SK-N-SH (cell line): ENCODE data around the gene TEX19. TPM values are rescaled to one million over a fixed set of nuclear protein-coding genes. Genes with fewer than 3 reads are reported as not detected.

Source experiments
- CTCF ChIA-PET: fragments of 300-600, 350-600 bp; formaldehyde crosslinking; extraction: SDS; loops from one replicate; lab custom pipeline; 2021; lab: Yijun Ruan, JAX
- POLR2A ChIA-PET: fragments of 350-600 bp; sonication (Branson Sonifier 250); formaldehyde crosslinking; extraction: SDS; loops from one replicate; lab custom pipeline; 2020; ENCODE audit warnings: antibody characterized with exemption, inconsistent platforms; lab: Yijun Ruan, JAX
- DNase-seq: peaks from one replicate; pipeline ENCODE4 v3.0.0; 2012
- H2AFZ ChIP-seq: fragments of 200-600 bp; sonication (generic); 2 replicates; pipeline ENCODE4 v1.8.1; 2016; ENCODE audit warnings: antibody characterized with exemption, mild to moderate bottlenecking, low read depth
- H3F3A ChIP-seq: fragments of 200-600 bp; sonication (generic); replicated peaks from 2 replicates; pipeline ENCODE3; 2016; ENCODE audit warnings: antibody characterized with exemption, mild to moderate bottlenecking; ENCODE audit not compliant: insufficient read depth
- H3K27ac ChIP-seq, 2 experiments: fragments of 200-500 bp in 1 of 2; fragments of 200-600 bp in 1 of 2; sonication (Bioruptor generic) in 1 of 2; sonication (generic), shearing (Covaris generic) in 1 of 2; 2 replicates each; pipeline versions ENCODE4 v1.5.1 to v1.6.1; 2014 to 2016; ENCODE audit warnings: low read depth in 2 of 2, inconsistent platforms in 1 of 2, low read length in 1 of 2, mild to moderate bottlenecking in 1 of 2, mixed read lengths in 1 of 2
- H3K27me3 ChIP-seq: fragments of 200-600 bp; sonication (generic), shearing (Covaris generic); 2 replicates; pipeline ENCODE4 v1.6.1; 2016; ENCODE audit warnings: mixed run types; ENCODE audit not compliant: insufficient read depth
- H3K36me3 ChIP-seq, 2 experiments: fragments of 200-500 bp in 1 of 2; fragments of 200-600 bp in 1 of 2; sonication (Bioruptor generic) in 1 of 2; sonication (generic) in 1 of 2; replicated peaks in 1 of 2; 2 replicates each; pipeline versions ENCODE3 to v1.5.1; 2014 to 2016; ENCODE audit warnings: low read length in 1 of 2, mild to moderate bottlenecking in 1 of 2; ENCODE audit not compliant: insufficient read depth in 2 of 2, control insufficient read depth in 1 of 2
- H3K4me1 ChIP-seq, 2 experiments: fragments of 200-500 bp in 1 of 2; fragments of 200-600 bp in 1 of 2; sonication (Bioruptor generic) in 1 of 2; sonication (generic), shearing (Covaris generic) in 1 of 2; 2 replicates each; pipeline versions ENCODE4 v1.5.1 to v1.6.1; 2014 to 2016; ENCODE audit warnings: low read depth in 1 of 2, low read length in 1 of 2, mixed run types in 1 of 2; ENCODE audit not compliant: insufficient read depth in 2 of 2, control insufficient read depth in 1 of 2
- H3K4me2 ChIP-seq: fragments of 200-600 bp; sonication (generic), shearing (Covaris generic); 2 replicates; pipeline ENCODE4 v1.6.1; 2017; ENCODE audit warnings: mixed run types
- H3K4me3 ChIP-seq, 2 experiments: fragments of 200-500 bp in 1 of 2; fragments of 200-600 bp in 1 of 2; sonication (Bioruptor generic) in 1 of 2; sonication (generic), shearing (Covaris generic) in 1 of 2; 2 replicates each; pipeline versions ENCODE4 v1.5.1 to v1.8.1; 2014 to 2016; ENCODE audit warnings: low read depth in 2 of 2, inconsistent platforms in 1 of 2, low read length in 1 of 2, mild to moderate bottlenecking in 1 of 2, mixed read lengths in 1 of 2, moderate library complexity in 1 of 2
- H3K79me2 ChIP-seq: fragments of 200-600 bp; sonication (generic); 2 replicates; pipeline ENCODE4 v1.8.1; 2017; ENCODE audit warnings: mild to moderate bottlenecking; ENCODE audit not compliant: insufficient read depth
- H3K9ac ChIP-seq: fragments of 200-600 bp; sonication (generic); 2 replicates; pipeline ENCODE4 v1.6.1; 2017; ENCODE audit warnings: mixed run types
- H3K9me2 ChIP-seq: fragments of 200-600 bp; sonication (generic); 2 replicates; pipeline ENCODE4 v1.6.1; 2017; ENCODE audit warnings: mixed run types
- H3K9me3 ChIP-seq: fragments of 200-600 bp; sonication (generic); 2 replicates; pipeline ENCODE4 v1.6.1; 2017; ENCODE audit warnings: mixed run types, mild to moderate bottlenecking, moderate library complexity
- H4K20me1 ChIP-seq: fragments of 200-600 bp; sonication (generic); 2 replicates; pipeline ENCODE4 v1.6.1; 2017; ENCODE audit warnings: mild to moderate bottlenecking, mixed run types; ENCODE audit not compliant: insufficient read depth
- CTCF ChIP-seq: fragments of 200-600 bp; sonication (generic); IDR thresholded peaks from 2 replicates; pipeline ENCODE4 v1.6.1; 2017; ENCODE audit warnings: antibody characterized with exemption, mild to moderate bottlenecking, moderate library complexity
- EP300 ChIP-seq, 2 experiments: IDR thresholded peaks; 2 replicates each; pipeline versions ENCODE4 v1.4.0 to v1.6.1; 2012; ENCODE audit warnings: borderline replicate concordance in 1 of 2, low read depth in 1 of 2, low read length in 1 of 2
- EZH2phosphoT487 ChIP-seq: fragments of 200-600 bp; sonication (generic); IDR thresholded peaks from 2 replicates; pipeline ENCODE4 v1.6.1; 2017; ENCODE audit warnings: low read depth, mixed run types, mild to moderate bottlenecking, antibody characterized with exemption, moderate library complexity, borderline replicate concordance
- FOSL2 ChIP-seq: IDR thresholded peaks from 2 replicates; pipeline ENCODE4 v1.4.0; 2012; ENCODE audit warnings: low read depth, mild to moderate bottlenecking, moderate library complexity, borderline replicate concordance
- JUND ChIP-seq: IDR thresholded peaks from 2 replicates; pipeline ENCODE4 v1.4.0; 2012
- MAX ChIP-seq: IDR thresholded peaks from 2 replicates; pipeline ENCODE4 v1.4.0; 2012; ENCODE audit warnings: low read depth
- MEF2A ChIP-seq: IDR thresholded peaks from 2 replicates; pipeline ENCODE4 v1.4.0; 2012; ENCODE audit warnings: low read depth, borderline replicate concordance
- NRF1 ChIP-seq: IDR thresholded peaks from 2 replicates; pipeline ENCODE4 v1.6.1; 2012; ENCODE audit warnings: low read depth, mild to moderate bottlenecking, low read length
- POLR2AphosphoS5 ChIP-seq: IDR thresholded peaks from 2 replicates; pipeline ENCODE4 v1.6.1; 2012; ENCODE audit warnings: low read depth, low read length
- RCOR1 ChIP-seq: fragments of 150-350 bp; IDR thresholded peaks from 2 replicates; pipeline ENCODE4 v1.6.1; 2017; ENCODE audit warnings: antibody characterized with exemption, low read length
- REST ChIP-seq: IDR thresholded peaks from 2 replicates; pipeline ENCODE4 v1.6.1; 2012; ENCODE audit warnings: mild to moderate bottlenecking, low read depth, low read length, moderate library complexity
- SIN3A ChIP-seq: IDR thresholded peaks from 2 replicates; pipeline ENCODE4 v1.6.1; 2012; ENCODE audit warnings: low read depth, mild to moderate bottlenecking, low read length, moderate library complexity, borderline replicate concordance
- TAF1 ChIP-seq: IDR thresholded peaks from 2 replicates; pipeline ENCODE4 v1.6.1; 2012; ENCODE audit warnings: low read depth, mild to moderate bottlenecking, low read length, moderate library complexity, borderline replicate concordance
- TEAD4 ChIP-seq: IDR thresholded peaks from 2 replicates; pipeline ENCODE4 v1.4.0; 2012; ENCODE audit warnings: mild to moderate bottlenecking, borderline replicate concordance; ENCODE audit not compliant: insufficient read depth
- USF1 ChIP-seq: IDR thresholded peaks from 2 replicates; pipeline ENCODE4 v1.4.0; 2012; ENCODE audit warnings: low read depth, borderline replicate concordance
- ZBTB33 ChIP-seq: IDR thresholded peaks from 2 replicates; pipeline ENCODE4 v1.4.0; 2012; ENCODE audit warnings: low read depth, borderline replicate concordance
- WGBS: methylation state at CpG from one replicate; pipeline ENCODE4 v1.1.6; 2017; ENCODE audit warnings: low lambda C conversion rate; 5-methylcytosine and 5-hydroxymethylcytosine counted together
- polyA plus RNA-seq, 3 experiments: library from polyadenylated mRNA; depleted of rRNA; stranded (reverse); fragments of >200 nt; gene quantifications; 2 replicates each; pipeline ENCODE4 v1.2.3, GENCODE V29; 2012

Gene TEX19
- polyA plus RNA-seq, 1 of the 3 experiments (the other 2 are of a cell fraction) = 0.10 TPM

GRCh38 chr17:82361885-82362633 lies 3.0 kb downstream of the TEX19 start (continued):
- TF ChIP-seq ZBTB33 = no peak

- Histone ChIP-seq H3K4me3 (no peak overlapping the region), H3K9me3 (no peaks in the 10 kb centered on the region), H3F3A (peaks cover 6% of the 10 kb centered on the region), H3K27ac (no peak overlapping the region), H3K79me2 (no peaks in the 10 kb centered on the region), H3K27me3 (peaks cover 16% of the 10 kb centered on the region), H3K4me2 (no peak overlapping the region), H3K4me1 (peaks cover 0 to 3% of the 10 kb centered on the region in 2 experiments; a peak in 1 of 4 replicates), H3K9ac (no peak overlapping the region), H4K20me1 (no peaks in the 10 kb centered on the region), H2AFZ (no peak overlapping the region), H3K9me2 (no peaks in the 10 kb centered on the region), H3K36me3 (no peaks in the 10 kb centered on the region)
- CTCF ChIA-PET = interaction anchor here (0.9 to 2.6 kb wide), 11 partner anchors 8 to 129 kb away, joined by 3 to 11 read pairs (median 4); partner anchors contain the start of gene SECTM1
- DNase-seq = no peak
- WGBS = 57% methylated on average over 6 of the region's 6 CpGs
- POLR2A ChIA-PET = no interaction called here
- no peak for TF ChIP-seq SIN3A
- TF ChIP-seq USF1 = no peak
- no peak for TF ChIP-seq EZH2phosphoT487
- no peak for TF ChIP-seq EP300 (IDR thresholded peaks at IDR 0.05; ENCODE audit: borderline replicate concordance in 1 of 2, low read depth in 1 of 2, low read length in 1 of 2)
- TF ChIP-seq JUND = no peak
- TF ChIP-seq REST = no peak
- TF ChIP-seq TAF1 = no peak
- TF ChIP-seq TEAD4 = no peak
- no peak for TF ChIP-seq ZBTB33
- TF ChIP-seq FOSL2 = no peak
- TF ChIP-seq RCOR1 = no peak
- TF ChIP-seq MAX = no peak
- no peak for TF ChIP-seq CTCF
- TF ChIP-seq POLR2AphosphoS5 = no peak
- no peak for TF ChIP-seq NRF1
- TF ChIP-seq MEF2A = no peak
These were observed 6.7 kb downstream of the TEX19 start for GRCh38 chr17:82365606-82366295.
